ENCODE measurements around the gene MARCHF6.
A peak's percentile ranks its signal among the peaks of the same experiment; 100 is the strongest.
"Not testable (repeated sequence)": the region's sequence is repeated elsewhere in the genome, so short reads cannot be mapped to it uniquely, and the experiment has no call there.

The MARCHF6 gene

GRCh38 chr5:10351199-10351905, 2.1 kb upstream of the MARCHF6 start:
- no peak for DNase-seq (ENCODE audit: low spot score)

GRCh38 chr5:10351919-10352318, 1.6 kb upstream of the MARCHF6 start:
- DNase-seq (ENCODE audit: low spot score), result no peak

DNA sequence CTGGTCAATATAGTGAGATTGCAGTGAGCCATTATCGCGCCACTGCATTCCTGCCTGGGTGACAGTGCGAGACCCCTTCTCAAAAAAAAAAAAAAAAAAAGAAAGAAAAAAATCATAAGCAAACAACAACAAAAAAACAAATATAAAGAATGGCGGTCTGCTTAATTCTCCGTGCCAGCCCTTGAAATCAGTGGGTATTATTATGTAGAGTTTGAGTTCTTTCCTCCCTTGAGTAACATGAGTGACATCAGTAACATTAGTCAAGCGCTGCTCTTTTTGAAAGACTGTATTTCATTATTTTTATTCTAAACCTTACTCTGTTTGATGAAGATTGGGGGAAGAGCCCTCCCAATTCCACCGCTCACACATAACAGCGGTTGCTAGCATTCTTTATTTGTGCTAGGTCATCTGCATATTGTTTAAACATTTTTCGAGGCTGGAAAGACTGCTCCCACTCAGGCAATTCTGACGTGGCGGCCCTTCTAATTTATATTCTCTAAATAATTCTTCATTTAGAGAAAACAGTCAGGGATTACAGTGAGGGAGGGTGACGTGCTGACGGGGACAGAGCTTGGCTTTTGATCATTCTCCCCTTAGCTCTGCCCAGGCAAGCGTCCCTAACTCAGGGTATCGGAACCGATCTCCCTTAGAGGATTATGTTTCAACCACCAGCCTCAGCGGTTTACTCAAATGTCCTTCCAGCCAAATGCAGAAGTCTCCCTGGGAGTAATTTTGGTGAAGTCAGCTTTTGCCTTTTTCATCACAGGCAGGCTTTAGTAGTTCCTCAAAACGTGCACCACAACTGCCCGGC, 860 bp upstream of the MARCHF6 start:
- DNase-seq (ENCODE audit: low spot score), result peak; percentile 59

GRCh38 chr5:10354048-10354872, 765 bp downstream of the MARCHF6 start:
- DNase-seq (ENCODE audit: low spot score), result peak; percentile 75

- peak; percentile 61 for DNase-seq (ENCODE audit: low spot score)
These were observed 1.8 kb downstream of the MARCHF6 start for GRCh38 chr5:10355071-10355889.

DNA sequence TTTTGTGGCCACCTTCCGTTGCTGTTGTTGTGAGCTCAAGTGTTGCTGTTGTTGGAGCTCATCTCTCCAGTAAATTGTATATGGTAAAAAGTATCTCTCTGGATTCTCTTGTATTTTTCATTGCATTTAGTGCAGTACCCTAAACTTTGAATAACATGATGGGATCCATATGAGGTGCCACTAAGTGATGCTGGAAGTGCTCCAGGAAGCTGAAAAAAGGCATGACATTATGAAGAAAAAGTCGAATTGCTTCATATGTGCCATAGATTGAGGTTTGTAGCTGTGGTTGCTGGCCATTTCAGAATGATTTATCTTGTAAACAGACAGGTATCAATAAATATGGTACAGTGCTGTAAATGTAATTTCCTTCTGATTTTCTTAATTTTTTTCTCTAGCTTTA, 5.5 kb downstream of the MARCHF6 start:
- DNase-seq (ENCODE audit: low spot score), result no peak

- no peak for DNase-seq (ENCODE audit: low spot score)
These were observed 7.2 kb downstream of the MARCHF6 start for GRCh38 chr5:10360686-10361085.

- no peak for DNase-seq (ENCODE audit: low spot score)
These were observed 10.2 kb downstream of the MARCHF6 start for GRCh38 chr5:10363519-10364185.

DNA sequence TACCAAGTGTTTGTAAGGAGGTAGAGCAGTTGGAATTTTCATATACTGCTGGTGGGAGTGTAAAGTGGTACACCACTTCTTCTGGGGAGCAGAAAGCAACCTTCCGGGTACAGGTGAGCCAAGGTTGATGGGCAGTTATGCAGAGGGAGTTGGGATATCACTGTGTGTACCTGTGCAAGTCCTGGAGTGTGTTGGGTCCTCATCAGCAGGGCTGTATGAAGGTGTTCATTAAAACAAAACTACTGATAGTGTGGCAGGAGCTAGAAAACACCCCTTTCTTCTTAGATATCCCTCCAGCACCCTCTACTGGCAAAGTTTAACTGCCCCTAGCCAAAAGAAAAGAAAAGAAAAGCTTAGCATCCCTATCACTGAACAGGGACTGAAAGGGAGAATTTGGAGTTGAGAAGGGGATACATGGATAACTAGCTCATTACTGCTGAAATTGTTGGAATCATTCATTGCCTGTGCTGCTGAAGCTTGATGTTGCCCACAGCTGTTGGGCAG, 10.7 kb downstream of the MARCHF6 start:
- DNase-seq (ENCODE audit: low spot score), result peak; percentile 66

- DNase-seq (ENCODE audit: low spot score), result no peak
These were observed 12.3 kb downstream of the MARCHF6 start for GRCh38 chr5:10365782-10366181.

- DNase-seq (ENCODE audit: low spot score), result no peak
These were observed 13.1 kb downstream of the MARCHF6 start for GRCh38 chr5:10366310-10367272.

GRCh38 chr5:10367579-10367978, 14.1 kb downstream of the MARCHF6 start:
- DNase-seq (ENCODE audit: low spot score), result no peak

DNA sequence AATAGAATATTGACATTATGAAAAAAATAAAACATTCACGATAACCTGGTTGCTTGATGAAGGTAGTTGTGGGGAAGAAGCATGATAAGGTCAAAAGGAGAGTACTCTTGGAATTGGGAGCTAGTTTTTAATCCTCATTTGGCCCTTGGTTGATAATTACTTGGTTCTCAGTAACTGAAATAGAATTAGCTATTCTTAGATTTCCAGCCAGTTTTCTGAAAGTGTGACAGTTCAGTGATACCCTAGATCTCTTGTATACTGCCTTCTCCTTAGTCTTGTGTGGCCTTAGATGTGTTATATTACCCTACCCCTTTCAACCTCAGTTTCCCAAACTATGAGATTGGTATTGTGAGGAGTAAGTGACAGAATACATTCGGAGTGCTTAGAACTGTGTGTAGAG, 17.4 kb downstream of the MARCHF6 start:
- DNase-seq (ENCODE audit: low spot score), result no peak

- DNase-seq (ENCODE audit: low spot score), result not testable (repeated sequence)
These were observed 17.9 kb downstream of the MARCHF6 start for GRCh38 chr5:10371369-10371768.

GRCh38 chr5:10372726-10373709, 19.5 kb downstream of the MARCHF6 start:
- no peak for DNase-seq (ENCODE audit: low spot score)

GRCh38 chr5:10374046-10375022, 20.8 kb downstream of the MARCHF6 start:
- no peak for DNase-seq (ENCODE audit: low spot score)

DNA sequence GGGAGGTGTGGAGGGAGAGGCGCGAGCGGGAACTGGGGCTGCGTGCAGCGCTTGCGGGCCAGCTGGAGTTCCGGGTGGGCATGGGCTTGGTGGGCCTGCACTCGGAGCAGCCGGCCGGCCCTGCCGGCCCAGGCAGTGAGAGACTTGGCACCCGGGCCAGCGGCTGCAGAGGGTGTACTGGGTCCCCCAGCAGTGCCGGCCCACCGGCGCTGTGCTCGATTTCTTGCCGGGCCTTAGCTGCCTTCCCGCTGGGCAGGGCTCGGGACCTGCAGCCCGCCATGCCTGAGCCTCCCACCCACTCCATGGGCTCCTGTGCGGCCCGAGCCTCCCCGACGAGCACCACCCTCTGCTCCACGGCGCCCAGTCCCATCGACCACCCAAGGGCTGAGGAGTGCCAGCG, 21.7 kb downstream of the MARCHF6 start:
- DNase-seq (ENCODE audit: low spot score), result not testable (repeated sequence)

Measured in SW480 (cell line).